Thyroid gland (tissue), 4 donors: Measurements from ENCODE around the gene PAK1IP1.
"Not testable (repeated sequence)": the region's sequence is repeated elsewhere in the genome, so short reads cannot be mapped to it uniquely, and the experiment has no call there.

ENCODE experiments used
- CTCF ChIP-seq, 6 experiments: fragments of 200-600 bp in 3 of 6; fragments of 450-650 bp in 3 of 6; sonication (generic) in 3 of 6; IDR thresholded peaks; one replicate each; pipeline ENCODE4 v1.5.1; 2016 to 2019; ENCODE audit warnings: antibody characterized with exemption in 6 of 6, mild to moderate bottlenecking in 2 of 6, inconsistent platforms in 1 of 6, moderate library complexity in 1 of 6
- POLR2A ChIP-seq, 2 donors: fragments of 450-650 bp; IDR thresholded peaks; one replicate each; pipeline ENCODE4 v1.6.1; 2017; ENCODE audit warnings: antibody characterized with exemption in 2 of 2, mild to moderate bottlenecking in 2 of 2, moderate library complexity in 1 of 2

- not testable (repeated sequence) for TF ChIP-seq CTCF, POLR2A (IDR thresholded peaks at IDR 0.05)
Measured at GRCh38 chr6:10665595-10665994, 29.2 kb upstream of the PAK1IP1 start.
